Esophagus squamous epithelium (tissue), 5 donors: Measurements from ENCODE around the gene ADAT1. TPM values are rescaled to one million over a fixed set of nuclear protein-coding genes. Genes with fewer than 3 reads are reported as not detected.

ENCODE experiments used
- DNase-seq: peaks from one replicate; lab custom pipeline; 2025; lab: John Stamatoyannopoulos, UW
- H3K27ac ChIP-seq, 4 donors: fragments of 200-600 bp; sonication (generic); one replicate each; pipeline ENCODE4 v1.5.1; 2016 to 2019; ENCODE audit warnings: mild to moderate bottlenecking in 1 of 4
- H3K27me3 ChIP-seq, 4 donors: fragments of 200-600 bp; sonication (generic); 1 replicate in 3 of 4; 2 replicates in 1 of 4; pipeline versions ENCODE4 v1.5.1 to v1.6.0; 2017 to 2021; ENCODE audit warnings: antibody characterized with exemption in 1 of 4
- H3K36me3 ChIP-seq, 3 donors: fragments of 200-600 bp; sonication (generic); one replicate each; pipeline ENCODE4 v1.5.1; 2016 to 2019
- H3K4me1 ChIP-seq, 3 donors: fragments of 200-600 bp; sonication (generic); one replicate each; pipeline ENCODE4 v1.5.1; 2017 to 2019
- H3K4me3 ChIP-seq, 4 donors: fragments of 200-600 bp; sonication (generic); 1 replicate in 3 of 4; 2 replicates in 1 of 4; pipeline ENCODE4 v1.5.1; 2016 to 2019; ENCODE audit warnings: mild to moderate bottlenecking in 2 of 4, moderate library complexity in 1 of 4
- H3K9me3 ChIP-seq, 3 donors: fragments of 200-600 bp; sonication (generic); one replicate each; pipeline ENCODE4 v1.5.1; 2016 to 2019
- POLR2A ChIP-seq, 4 donors: fragments of 450-650 bp; IDR thresholded peaks; one replicate each; pipeline ENCODE4 v1.6.1; 2017; ENCODE audit warnings: antibody characterized with exemption in 4 of 4, mild to moderate bottlenecking in 4 of 4, moderate library complexity in 3 of 4
- WGBS, 2 donors: methylation state at CpG; one replicate each; pipeline ENCODE4 v1.1.5; 2018; 5-methylcytosine and 5-hydroxymethylcytosine counted together
- intact Hi-C: fragments of 100-400 bp; cut with DNase I; formaldehyde crosslinking; loops from one replicate; pipeline ENCODE4 v1.15.0; 2022
- total RNA-seq, 4 donors: library from RNA; depleted of rRNA; stranded (reverse); fragments of >200 nt; gene quantifications; one replicate each; pipeline ENCODE4 v1.1.0, GENCODE V29; 2016
- TF ChIP-seq, protein P1 (sequence below), 6 experiments: fragments of 450-650 bp in 4 of 6; fragments of 200-600 bp in 2 of 6; sonication (generic) in 2 of 6; IDR thresholded peaks; one replicate each; pipeline ENCODE4 v1.5.1; 2016 to 2019; ENCODE audit warnings: antibody characterized with exemption in 6 of 6, mild to moderate bottlenecking in 4 of 6, moderate library complexity in 4 of 6
- donor health status: DM: yes; HTN: yes; CAD: no.

Gene ADAT1
- total RNA-seq, 4 donors from 2014 or later, result 17.9 to 35.2 (median 25.3) TPM

DNA sequence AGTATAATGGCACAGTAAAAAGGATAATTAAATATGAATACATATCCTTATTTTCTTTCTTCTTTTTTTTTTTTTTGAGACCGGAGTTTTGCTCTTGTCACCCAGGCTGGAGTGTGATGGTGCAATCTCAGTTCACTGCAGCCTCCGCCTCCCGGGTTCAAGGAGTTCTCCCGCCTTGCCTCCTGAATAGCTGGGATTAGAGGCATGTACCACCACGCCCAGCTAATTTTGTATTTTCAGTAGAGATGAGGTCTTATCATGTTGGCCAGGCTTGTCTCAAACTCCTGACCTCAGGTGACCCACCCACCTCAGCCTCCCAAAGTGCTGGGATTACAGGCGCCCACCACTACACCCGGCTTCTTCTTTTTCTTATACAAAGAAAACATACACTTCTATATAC, 44.9 kb downstream of the ADAT1 start:
- Histone ChIP-seq H3K27ac (no peak overlapping the region), H3K4me3 (no peak overlapping the region), H3K4me1 (peaks cover 0 to 2% (median 0%) of the 10 kb centered on the region in 3 donors), H3K27me3 (no peaks in the 10 kb centered on the region), H3K9me3 (no peaks in the 10 kb centered on the region), H3K36me3 (peaks cover 5 to 80% (median 43%) of the 10 kb centered on the region in 3 donors)
- intact Hi-C loops, result no loop called here
- 82 to 83% methylated on average over 7 of the region's 7 CpGs for WGBS, 2 donors
- no peak for DNase-seq
- no peak for TF ChIP-seq POLR2A (IDR thresholded peaks at IDR 0.05)
- TF ChIP-seq, protein P1, sequence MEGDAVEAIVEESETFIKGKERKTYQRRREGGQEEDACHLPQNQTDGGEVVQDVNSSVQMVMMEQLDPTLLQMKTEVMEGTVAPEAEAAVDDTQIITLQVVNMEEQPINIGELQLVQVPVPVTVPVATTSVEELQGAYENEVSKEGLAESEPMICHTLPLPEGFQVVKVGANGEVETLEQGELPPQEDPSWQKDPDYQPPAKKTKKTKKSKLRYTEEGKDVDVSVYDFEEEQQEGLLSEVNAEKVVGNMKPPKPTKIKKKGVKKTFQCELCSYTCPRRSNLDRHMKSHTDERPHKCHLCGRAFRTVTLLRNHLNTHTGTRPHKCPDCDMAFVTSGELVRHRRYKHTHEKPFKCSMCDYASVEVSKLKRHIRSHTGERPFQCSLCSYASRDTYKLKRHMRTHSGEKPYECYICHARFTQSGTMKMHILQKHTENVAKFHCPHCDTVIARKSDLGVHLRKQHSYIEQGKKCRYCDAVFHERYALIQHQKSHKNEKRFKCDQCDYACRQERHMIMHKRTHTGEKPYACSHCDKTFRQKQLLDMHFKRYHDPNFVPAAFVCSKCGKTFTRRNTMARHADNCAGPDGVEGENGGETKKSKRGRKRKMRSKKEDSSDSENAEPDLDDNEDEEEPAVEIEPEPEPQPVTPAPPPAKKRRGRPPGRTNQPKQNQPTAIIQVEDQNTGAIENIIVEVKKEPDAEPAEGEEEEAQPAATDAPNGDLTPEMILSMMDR (IDR thresholded peaks at IDR 0.05), result no peak

DNA sequence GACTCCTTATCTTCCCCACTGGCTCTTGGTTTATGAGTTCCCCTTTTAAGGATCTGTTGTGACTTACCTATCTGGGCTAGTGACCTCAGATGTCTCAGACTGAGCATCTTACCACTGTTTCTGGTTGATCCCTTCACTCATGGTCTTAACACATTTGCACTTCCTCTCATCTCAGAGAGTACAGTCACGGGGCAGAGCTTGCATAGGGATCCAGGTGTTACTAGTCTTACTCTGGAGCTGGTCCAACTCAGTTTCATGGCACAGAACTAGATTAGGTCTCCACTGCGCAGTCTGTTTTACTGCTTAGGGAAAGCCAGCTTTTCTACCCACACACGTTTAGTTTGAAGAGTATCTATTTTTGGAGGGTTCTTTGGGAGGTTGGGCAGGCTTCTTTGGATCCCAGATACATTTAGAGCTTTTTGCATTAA, 46.7 kb downstream of the ADAT1 start:
- Histone ChIP-seq H3K4me3 (no peak overlapping the region), H3K27ac (no peak overlapping the region), H3K9me3 (no peaks in the 10 kb centered on the region), H3K27me3 (no peaks in the 10 kb centered on the region), H3K4me1 (peaks cover 0 to 17% (median 0%) of the 10 kb centered on the region in 3 donors), H3K36me3 (peaks cover 8 to 98% (median 52%) of the 10 kb centered on the region in 3 donors)
- DNase-seq, result no peak
- intact Hi-C loops, result no loop called here
- WGBS, 2 donors, result 60 to 71% methylated on average over 3 of the region's 3 CpGs
- TF ChIP-seq, protein P1 (IDR thresholded peaks at IDR 0.05), result no peak
- TF ChIP-seq POLR2A (IDR thresholded peaks at IDR 0.05), result no peak

DNA sequence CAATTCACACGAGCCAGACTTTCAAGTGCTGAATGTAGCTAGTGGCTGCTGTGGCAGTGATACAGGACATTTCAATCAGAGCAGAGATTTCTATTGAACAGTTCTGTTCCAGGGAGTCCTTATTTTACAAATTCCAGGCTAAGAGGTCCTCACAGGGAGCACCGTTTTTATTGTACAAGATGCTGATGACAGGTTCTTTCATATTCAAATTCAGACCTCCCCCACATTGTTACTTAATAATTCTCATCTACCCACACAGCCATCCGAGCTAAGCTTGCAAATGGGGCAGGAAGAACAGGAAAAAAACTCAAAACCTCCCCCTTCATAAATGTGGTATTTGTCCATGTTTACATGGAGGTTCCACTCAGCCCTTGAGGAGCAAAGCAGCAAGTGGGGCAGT, 47.1 kb downstream of the ADAT1 start:
- H3K27ac ChIP-seq, result no peak overlapping the region
- WGBS, 2 donors, result 48 to 53% methylated on average over 3 of the region's 3 CpGs
- peaks cover 0 to 21% (median 0%) of the 10 kb centered on the region in 3 donors for H3K4me1 ChIP-seq
- TF ChIP-seq POLR2A (IDR thresholded peaks at IDR 0.05), result no peak
- TF ChIP-seq, protein P1 (IDR thresholded peaks at IDR 0.05), result no peak
- H3K4me3 ChIP-seq, result no peak overlapping the region
- no peak for DNase-seq
- H3K36me3 ChIP-seq, result peaks cover 8 to 98% (median 52%) of the 10 kb centered on the region in 3 donors
- H3K27me3 ChIP-seq, result no peaks in the 10 kb centered on the region
- no peaks in the 10 kb centered on the region for H3K9me3 ChIP-seq
- intact Hi-C loops, result no loop called here

DNA sequence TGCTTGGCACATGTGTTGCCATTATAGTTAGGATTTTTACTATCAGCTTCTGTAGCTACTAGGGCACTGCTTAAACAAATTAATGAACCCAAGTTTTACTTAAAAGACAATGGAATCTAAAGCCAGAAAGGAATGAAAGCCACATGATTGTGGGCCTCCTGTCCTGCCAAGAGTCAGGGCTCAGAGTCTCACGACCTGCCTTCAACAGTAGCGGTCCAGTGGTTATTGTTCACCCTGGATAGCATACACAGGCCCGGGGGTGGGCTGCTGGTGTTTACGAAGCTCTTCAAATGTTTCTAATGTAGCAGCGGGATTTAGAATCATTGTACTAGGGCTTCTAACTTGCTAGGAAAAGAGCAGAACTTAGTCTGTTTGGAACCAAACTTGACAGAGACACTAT, 49.1 kb downstream of the ADAT1 start:
- Histone ChIP-seq H3K27ac (no peak overlapping the region), H3K9me3 (no peaks in the 10 kb centered on the region), H3K4me1 (peaks cover 0 to 36% (median 5%) of the 10 kb centered on the region in 3 donors), H3K27me3 (no peaks in the 10 kb centered on the region), H3K4me3 (no peak overlapping the region), H3K36me3 (peaks cover 10 to 100% (median 50%) of the 10 kb centered on the region in 3 donors)
- DNase-seq, result no peak
- WGBS, 2 donors, result 82 to 97% methylated on average over 4 to 5 of the region's 5 CpGs
- TF ChIP-seq, protein P1 (IDR thresholded peaks at IDR 0.05), result no peak
- no peak for TF ChIP-seq POLR2A (IDR thresholded peaks at IDR 0.05)
- intact Hi-C loops, result no loop called here

DNA sequence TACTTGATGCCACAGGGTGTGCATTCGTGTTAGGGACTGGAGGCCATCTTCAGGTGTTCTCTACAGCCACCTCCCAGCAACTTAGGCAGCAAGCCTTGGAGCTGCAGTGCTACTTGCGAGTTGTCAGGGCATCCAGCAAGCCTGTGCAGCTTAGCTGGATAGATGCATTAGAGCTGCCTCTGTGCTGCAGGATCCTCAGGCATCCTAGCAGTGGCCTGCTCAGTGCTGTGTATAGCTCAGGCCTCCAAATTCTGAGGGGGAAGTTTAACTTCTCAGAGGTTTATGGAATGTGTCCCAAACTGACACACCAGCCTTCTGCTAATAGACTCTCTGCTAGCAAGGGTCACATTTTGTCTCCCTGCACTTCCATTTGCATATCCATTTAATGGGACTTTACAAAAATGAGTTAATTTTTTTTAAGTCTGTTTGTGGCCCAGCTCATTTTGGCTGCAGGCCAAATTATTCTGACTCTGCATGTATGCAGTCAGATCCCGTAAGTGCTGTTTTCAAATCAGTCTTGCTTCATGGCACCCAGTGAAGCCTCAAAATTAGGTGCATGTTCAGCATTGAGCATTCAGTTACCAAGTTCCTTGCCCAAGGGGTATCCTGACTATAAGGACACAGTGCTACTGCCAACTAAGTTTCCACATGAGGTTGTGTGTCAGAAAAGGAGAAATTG, 50.1 kb downstream of the ADAT1 start:
- no peaks in the 10 kb centered on the region for H3K9me3 ChIP-seq
- no peaks in the 10 kb centered on the region for H3K27me3 ChIP-seq
- no peak overlapping the region for H3K4me3 ChIP-seq
- WGBS, 2 donors, result 39 to 70% methylated on average over 3 of the region's 3 CpGs
- H3K27ac ChIP-seq, result no peak overlapping the region
- no peak for DNase-seq
- H3K4me1 ChIP-seq, result peaks cover 0 to 45% (median 10%) of the 10 kb centered on the region in 3 donors
- peaks cover 17 to 100% (median 47%) of the 10 kb centered on the region in 3 donors for H3K36me3 ChIP-seq
- no peak for TF ChIP-seq POLR2A (IDR thresholded peaks at IDR 0.05)
- TF ChIP-seq, protein P1 (IDR thresholded peaks at IDR 0.05), result no peak
- intact Hi-C loops, result no loop called here
